Measurements from ENCODE around the gene RGS6. TPM values are rescaled to one million over a fixed set of nuclear protein-coding genes. Genes with fewer than 3 reads are reported as not detected.

Gene RGS6
- total and polyA plus RNA-seq, 2 donors (not counting 1 experiment from before 2014, with no cell fraction given): not detected

- no peak overlapping the region for H3K27ac ChIP-seq (ENCODE audit: insufficient read depth, low read length)
- H3K9ac ChIP-seq (ENCODE audit: insufficient read depth, low read length): no peak overlapping the region
- no peaks in the 10 kb centered on the region for H3K36me3 ChIP-seq (ENCODE audit: control insufficient read depth, insufficient read depth, low read length)
- H2AFZ ChIP-seq (ENCODE audit: low read length): no peak overlapping the region
- no peak for DNase-seq (ENCODE audit: low read depth in 2 of 2)
- H3K4me2 ChIP-seq (ENCODE audit: extremely low read depth, insufficient read depth, low read length): no peak overlapping the region
- no peaks in the 10 kb centered on the region for H3K27me3 ChIP-seq (ENCODE audit: control insufficient read depth, insufficient read depth, low read length)
- H3K9me3 ChIP-seq (ENCODE audit: control insufficient read depth, insufficient read depth, low read depth, low read length): no peaks in the 10 kb centered on the region
- H3K4me1 ChIP-seq (ENCODE audit: control insufficient read depth, extremely low read depth, insufficient read depth, low read length): no peaks in the 10 kb centered on the region
- TF ChIP-seq CTCF (conservative IDR thresholded peaks at IDR 0.05 in 1 of 2, IDR thresholded peaks at IDR 0.05 in 1 of 2; ENCODE audit: low read depth in 1 of 2, low read length in 2 of 2): no peak
- no peak for TF ChIP-seq EZH2 (IDR thresholded peaks at IDR 0.05; ENCODE audit: low read length, missing control alignments)
- H3K79me2 ChIP-seq (ENCODE audit: control insufficient read depth, insufficient read depth, low read length): no peaks in the 10 kb centered on the region
- H3K4me3 ChIP-seq (replicated peaks in 1 of 4; ENCODE audit: control extremely low read depth in 1 of 4, insufficient read depth in 1 of 4, low read depth in 3 of 4, low read length in 4 of 4): no peak overlapping the region
- H4K20me1 ChIP-seq (ENCODE audit: control insufficient read depth, extremely low read depth, insufficient read depth, low read length): no peaks in the 10 kb centered on the region
Observed at GRCh38 chr14:72568296-72568992, 636.2 kb downstream of the RGS6 start.

- no peaks in the 10 kb centered on the region for H3K4me1 ChIP-seq (ENCODE audit: control insufficient read depth, extremely low read depth, insufficient read depth, low read length)
- H4K20me1 ChIP-seq (ENCODE audit: control insufficient read depth, extremely low read depth, insufficient read depth, low read length): no peaks in the 10 kb centered on the region
- H3K27ac ChIP-seq (ENCODE audit: insufficient read depth, low read length): no peak overlapping the region
- no peak overlapping the region for H3K4me3 ChIP-seq (replicated peaks in 1 of 4; ENCODE audit: control extremely low read depth in 1 of 4, insufficient read depth in 1 of 4, low read depth in 3 of 4, low read length in 4 of 4)
- no peaks in the 10 kb centered on the region for H3K36me3 ChIP-seq (ENCODE audit: control insufficient read depth, insufficient read depth, low read length)
- no peaks in the 10 kb centered on the region for H3K9me3 ChIP-seq (ENCODE audit: control insufficient read depth, insufficient read depth, low read depth, low read length)
- no peak overlapping the region for H3K9ac ChIP-seq (ENCODE audit: insufficient read depth, low read length)
- H3K4me2 ChIP-seq (ENCODE audit: extremely low read depth, insufficient read depth, low read length): no peak overlapping the region
- no peak for TF ChIP-seq EZH2 (IDR thresholded peaks at IDR 0.05; ENCODE audit: low read length, missing control alignments)
- no peaks in the 10 kb centered on the region for H3K79me2 ChIP-seq (ENCODE audit: control insufficient read depth, insufficient read depth, low read length)
- no peak for DNase-seq (ENCODE audit: low read depth in 2 of 2)
- H3K27me3 ChIP-seq (ENCODE audit: control insufficient read depth, insufficient read depth, low read length): peaks cover 6% of the 10 kb centered on the region
- no peak overlapping the region for H2AFZ ChIP-seq (ENCODE audit: low read length)
Observed at GRCh38 chr14:72573725-72574417, 641.6 kb downstream of the RGS6 start.

- H3K4me2 ChIP-seq (ENCODE audit: extremely low read depth, insufficient read depth, low read length): no peak overlapping the region
- no peaks in the 10 kb centered on the region for H4K20me1 ChIP-seq (ENCODE audit: control insufficient read depth, extremely low read depth, insufficient read depth, low read length)
- no peak for DNase-seq (ENCODE audit: low read depth in 2 of 2)
- no peak overlapping the region for H3K4me3 ChIP-seq (replicated peaks in 1 of 4; ENCODE audit: control extremely low read depth in 1 of 4, insufficient read depth in 1 of 4, low read depth in 3 of 4, low read length in 4 of 4)
- H3K27ac ChIP-seq (ENCODE audit: insufficient read depth, low read length): no peak overlapping the region
- H3K9me3 ChIP-seq (ENCODE audit: control insufficient read depth, insufficient read depth, low read depth, low read length): no peaks in the 10 kb centered on the region
- TF ChIP-seq EZH2 (IDR thresholded peaks at IDR 0.05; ENCODE audit: low read length, missing control alignments) (no peak), CTCF (conservative IDR thresholded peaks at IDR 0.05 in 1 of 2, IDR thresholded peaks at IDR 0.05 in 1 of 2; ENCODE audit: low read depth in 1 of 2, low read length in 2 of 2) (no peak)
- no peaks in the 10 kb centered on the region for H3K36me3 ChIP-seq (ENCODE audit: control insufficient read depth, insufficient read depth, low read length)
- no peak overlapping the region for H3K9ac ChIP-seq (ENCODE audit: insufficient read depth, low read length)
- H3K4me1 ChIP-seq (ENCODE audit: control insufficient read depth, extremely low read depth, insufficient read depth, low read length): no peaks in the 10 kb centered on the region
- no peak overlapping the region for H2AFZ ChIP-seq (ENCODE audit: low read length)
- H3K27me3 ChIP-seq (ENCODE audit: control insufficient read depth, insufficient read depth, low read length): peaks cover 6% of the 10 kb centered on the region
- H3K79me2 ChIP-seq (ENCODE audit: control insufficient read depth, insufficient read depth, low read length): no peaks in the 10 kb centered on the region
Observed at GRCh38 chr14:72574715-72575114, 642.5 kb downstream of the RGS6 start.

Measured in fibroblast of lung (primary cell).